ENCODE measurements around the gene AKR1B15. TPM values are rescaled to one million over a fixed set of nuclear protein-coding genes. Genes with fewer than 3 reads are reported as not detected.

The AKR1B15 gene
- total RNA-seq, 1 donor from 2014 or later: not detected

- H3K36me3 ChIP-seq (ENCODE audit: control insufficient read depth, insufficient read depth, low read length): no peaks in the 10 kb centered on the region
- TF ChIP-seq CTCF (IDR thresholded peaks at IDR 0.05; ENCODE audit: insufficient read depth, low read length, poor library complexity, severe bottlenecking): no peak
- H3K4me3 ChIP-seq (ENCODE audit: low read depth, low read length): no peak overlapping the region
- DNase-seq (ENCODE audit: low read depth): no peak
- no peaks in the 10 kb centered on the region for H3K27me3 ChIP-seq (ENCODE audit: control insufficient read depth, insufficient read depth, low read length)
Measured at GRCh38 chr7:134574322-134574721, 25.4 kb downstream of the AKR1B15 start.

GRCh38 chr7:134584290-134584689 lies 35.4 kb downstream of the AKR1B15 start:
- Histone ChIP-seq H3K27me3 (ENCODE audit: control insufficient read depth, insufficient read depth, low read length) (peaks cover 2% of the 10 kb centered on the region), H3K4me3 (ENCODE audit: low read depth, low read length) (no peak overlapping the region), H3K36me3 (ENCODE audit: control insufficient read depth, insufficient read depth, low read length) (no peaks in the 10 kb centered on the region)
- no peak for DNase-seq (ENCODE audit: low read depth)
- no peak for TF ChIP-seq CTCF (IDR thresholded peaks at IDR 0.05; ENCODE audit: insufficient read depth, low read length, poor library complexity, severe bottlenecking)

- H3K4me3 ChIP-seq (ENCODE audit: low read depth, low read length): no peak overlapping the region
- TF ChIP-seq CTCF (IDR thresholded peaks at IDR 0.05; ENCODE audit: insufficient read depth, low read length, poor library complexity, severe bottlenecking): no peak
- peaks cover 2% of the 10 kb centered on the region for H3K27me3 ChIP-seq (ENCODE audit: control insufficient read depth, insufficient read depth, low read length)
- DNase-seq (ENCODE audit: low read depth): no peak
- no peaks in the 10 kb centered on the region for H3K36me3 ChIP-seq (ENCODE audit: control insufficient read depth, insufficient read depth, low read length)
Measured at GRCh38 chr7:134585897-134586296, 37.0 kb downstream of the AKR1B15 start.

GRCh38 chr7:134587750-134588149 lies 38.8 kb downstream of the AKR1B15 start:
- Histone ChIP-seq H3K4me3 (ENCODE audit: low read depth, low read length) (no peak overlapping the region), H3K27me3 (ENCODE audit: control insufficient read depth, insufficient read depth, low read length) (no peaks in the 10 kb centered on the region), H3K36me3 (ENCODE audit: control insufficient read depth, insufficient read depth, low read length) (no peaks in the 10 kb centered on the region)
- TF ChIP-seq CTCF (IDR thresholded peaks at IDR 0.05; ENCODE audit: insufficient read depth, low read length, poor library complexity, severe bottlenecking): no peak
- DNase-seq (ENCODE audit: low read depth): no peak

- no peak overlapping the region for H3K4me3 ChIP-seq (ENCODE audit: low read depth, low read length)
- DNase-seq (ENCODE audit: low read depth): no peak
- no peak for TF ChIP-seq CTCF (IDR thresholded peaks at IDR 0.05; ENCODE audit: insufficient read depth, low read length, poor library complexity, severe bottlenecking)
- H3K36me3 ChIP-seq (ENCODE audit: control insufficient read depth, insufficient read depth, low read length): no peaks in the 10 kb centered on the region
- H3K27me3 ChIP-seq (ENCODE audit: control insufficient read depth, insufficient read depth, low read length): no peaks in the 10 kb centered on the region
Measured at GRCh38 chr7:134589491-134589941, 40.6 kb downstream of the AKR1B15 start.

All from kidney epithelial cell (primary cell).